ENCODE data around the gene NTF3. TPM values are rescaled to one million over a fixed set of nuclear protein-coding genes. Genes with fewer than 3 reads are reported as not detected.

NTF3 gene
- total and polyA plus RNA-seq, 2 of the 8 experiments (the other 6 are each of a cell fraction or from before 2014, with no cell fraction given), result 1.4 to 2.3 TPM

DNA sequence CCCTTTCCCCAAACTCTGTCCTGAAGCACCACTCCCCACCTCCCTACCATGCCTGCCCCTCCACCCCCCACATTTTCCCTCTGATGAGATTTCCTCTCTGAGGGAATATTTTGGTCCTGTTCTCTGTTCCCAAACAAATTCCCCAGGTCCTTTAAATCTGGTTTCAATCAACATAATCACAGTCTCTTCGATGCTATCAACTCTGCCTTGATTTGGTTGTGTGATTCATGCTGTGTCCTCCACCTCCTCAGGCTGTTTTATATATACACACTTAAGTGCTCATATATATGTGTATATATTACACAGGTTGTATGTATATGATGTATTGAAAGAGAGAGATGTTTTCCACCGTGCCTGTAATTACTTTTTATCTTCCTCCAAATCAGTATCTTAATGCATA, 36.0 kb downstream of the NTF3 start (continued):
- TF ChIP-seq MAFK (IDR thresholded peaks at IDR 0.05; ENCODE audit: low read depth, low read length), result no peak
- TF ChIP-seq, protein P1, sequence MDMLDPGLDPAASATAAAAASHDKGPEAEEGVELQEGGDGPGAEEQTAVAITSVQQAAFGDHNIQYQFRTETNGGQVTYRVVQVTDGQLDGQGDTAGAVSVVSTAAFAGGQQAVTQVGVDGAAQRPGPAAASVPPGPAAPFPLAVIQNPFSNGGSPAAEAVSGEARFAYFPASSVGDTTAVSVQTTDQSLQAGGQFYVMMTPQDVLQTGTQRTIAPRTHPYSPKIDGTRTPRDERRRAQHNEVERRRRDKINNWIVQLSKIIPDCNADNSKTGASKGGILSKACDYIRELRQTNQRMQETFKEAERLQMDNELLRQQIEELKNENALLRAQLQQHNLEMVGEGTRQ (IDR thresholded peaks at IDR 0.05; ENCODE audit: low read length), result no peak
- no peak for TF ChIP-seq CHD1 (IDR thresholded peaks at IDR 0.05; ENCODE audit: low read depth, low read length)
- TF ChIP-seq KDM1A (IDR thresholded peaks at IDR 0.05; ENCODE audit: borderline replicate concordance, low read length), result no peak
